Subcutaneous abdominal adipose tissue (tissue), 5 donors: ENCODE data around the gene CHD6.
"Not testable (repeated sequence)": the region's sequence is repeated elsewhere in the genome, so short reads cannot be mapped to it uniquely, and the experiment has no call there.

Experiments
- H3K27ac ChIP-seq: one replicate; pipeline ENCODE4 v1.7.0; 2013; ENCODE audit warnings: low read depth, mild to moderate bottlenecking, inconsistent platforms, low read length, moderate library complexity
- H3K27me3 ChIP-seq, 5 donors: one replicate each; pipeline ENCODE4 v1.7.0; 2013; ENCODE audit warnings: low read length in 5 of 5, inconsistent platforms in 1 of 5; ENCODE audit not compliant: control insufficient read depth in 5 of 5, insufficient read depth in 4 of 5
- H3K36me3 ChIP-seq, 5 donors: one replicate each; pipeline ENCODE4 v1.7.0; 2013; ENCODE audit warnings: low read length in 5 of 5; ENCODE audit not compliant: control insufficient read depth in 5 of 5, insufficient read depth in 5 of 5
- H3K4me1 ChIP-seq, 5 donors: one replicate each; pipeline ENCODE4 v1.7.0; 2013; ENCODE audit warnings: low read length in 5 of 5, mild to moderate bottlenecking in 3 of 5, moderate library complexity in 1 of 5; ENCODE audit not compliant: control insufficient read depth in 5 of 5, insufficient read depth in 5 of 5
- H3K4me3 ChIP-seq, 5 donors: one replicate each; pipeline ENCODE4 v1.7.0; 2013; ENCODE audit warnings: low read length in 5 of 5, low read depth in 1 of 5
- H3K9ac ChIP-seq, 5 donors: one replicate each; pipeline ENCODE4 v1.7.0; 2013; ENCODE audit warnings: low read length in 5 of 5, mild to moderate bottlenecking in 4 of 5, moderate library complexity in 3 of 5
- H3K9me3 ChIP-seq, 5 donors: one replicate each; pipeline ENCODE4 v1.7.0; 2013; ENCODE audit warnings: low read length in 5 of 5; ENCODE audit not compliant: control insufficient read depth in 5 of 5
- donor health status: healthy.
- donor health status: healthy.
- donor health status: healthy.
- donor health status: healthy.
- donor health status: healthy.

The CHD6 gene

DNA sequence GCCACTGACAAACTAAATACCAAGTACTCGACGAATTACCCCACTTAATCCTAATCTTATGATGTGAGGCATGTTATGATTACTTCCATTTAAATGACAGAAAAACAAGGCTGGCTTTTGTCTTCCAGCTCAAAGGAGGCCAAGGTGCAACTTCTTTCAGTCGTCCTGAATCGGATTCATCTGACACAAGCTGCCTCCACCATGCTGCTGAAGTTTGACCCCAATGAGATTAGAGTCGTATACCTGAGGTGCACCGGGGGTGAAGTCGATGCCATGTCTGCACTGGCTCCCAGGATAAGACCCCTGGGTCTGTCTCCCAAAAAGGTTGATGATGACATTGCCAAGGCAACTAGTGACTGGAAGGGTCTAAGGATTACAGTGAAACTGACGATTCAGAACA is 71.0 kb downstream of the CHD6 start:
- Histone ChIP-seq H3K4me3 (no peak overlapping the region), H3K9ac (no peak overlapping the region), H3K27ac (no peak overlapping the region), H3K4me1 (no peaks in the 10 kb centered on the region), H3K36me3 (no peaks in the 10 kb centered on the region), H3K27me3 (no peaks in the 10 kb centered on the region), H3K9me3 (no peaks in the 10 kb centered on the region)

DNA sequence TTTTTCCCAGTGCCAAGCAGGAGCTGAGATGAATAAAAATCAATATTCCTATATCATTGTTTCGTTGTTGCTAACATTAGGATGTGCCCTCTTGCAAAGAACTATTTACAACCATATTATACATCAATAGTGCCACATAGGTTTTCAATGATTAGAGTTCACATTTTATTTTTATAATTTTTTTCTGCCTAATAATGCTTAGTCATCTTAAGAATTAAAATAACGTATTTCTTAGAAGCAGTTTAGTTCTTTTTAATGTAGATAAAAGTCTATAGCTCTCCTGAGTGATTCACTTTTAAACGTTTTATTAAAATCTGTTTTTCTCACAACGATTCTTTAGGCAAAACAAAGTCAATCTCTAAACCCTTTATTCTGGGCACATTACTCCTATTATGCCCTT is 71.6 kb downstream of the CHD6 start:
- Histone ChIP-seq H3K27me3 (no peaks in the 10 kb centered on the region), H3K9ac (no peak overlapping the region), H3K27ac (no peak overlapping the region), H3K9me3 (no peaks in the 10 kb centered on the region), H3K36me3 (no peaks in the 10 kb centered on the region), H3K4me1 (no peaks in the 10 kb centered on the region), H3K4me3 (no peak overlapping the region)

DNA sequence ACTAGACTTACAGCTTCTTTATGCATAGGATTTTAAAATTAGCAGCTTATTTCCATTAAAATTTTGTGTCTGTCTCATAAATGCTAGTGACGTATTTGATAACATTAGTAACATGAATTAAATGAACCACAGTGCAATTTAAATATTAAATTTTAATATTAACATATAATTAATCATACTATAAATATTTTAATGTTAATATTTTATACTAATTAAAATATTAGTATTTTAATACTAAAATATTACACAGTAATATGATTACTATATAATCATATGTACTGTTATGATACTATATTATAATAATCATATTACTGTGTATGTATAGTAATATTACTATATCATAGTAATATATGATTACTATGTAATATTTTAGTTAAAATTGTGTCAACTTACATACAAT is 73.7 kb downstream of the CHD6 start:
- no peaks in the 10 kb centered on the region for H3K27me3 ChIP-seq
- H3K36me3 ChIP-seq, result peaks cover 0 to 7% (median 0%) of the 10 kb centered on the region in 5 donors
- no peak overlapping the region for H3K4me3 ChIP-seq
- no peaks in the 10 kb centered on the region for H3K9me3 ChIP-seq
- H3K9ac ChIP-seq, result no peak overlapping the region
- H3K4me1 ChIP-seq, result no peaks in the 10 kb centered on the region
- no peak overlapping the region for H3K27ac ChIP-seq

DNA sequence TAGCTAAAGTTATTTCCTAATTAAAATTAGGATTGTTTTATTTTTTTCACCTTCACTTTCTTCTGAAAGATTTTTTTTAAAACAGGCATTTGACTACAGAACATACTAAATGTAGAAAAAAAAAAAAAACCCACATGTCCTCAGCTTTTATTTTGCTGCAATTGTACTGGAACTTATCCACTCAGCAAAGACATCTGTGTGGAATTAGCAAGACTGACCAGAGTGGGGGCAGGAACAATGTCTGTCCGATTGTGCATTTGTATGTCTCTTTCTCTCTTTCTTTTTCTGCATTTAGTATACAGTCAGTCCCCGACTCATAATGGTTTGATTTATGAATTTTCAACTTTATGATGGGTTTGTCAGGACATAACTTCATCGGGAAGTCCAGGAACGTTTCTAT is 77.3 kb downstream of the CHD6 start:
- Histone ChIP-seq H3K27me3 (no peaks in the 10 kb centered on the region), H3K9ac (no peak overlapping the region), H3K4me3 (no peak overlapping the region), H3K9me3 (peaks cover 0 to 6% (median 4%) of the 10 kb centered on the region in 5 donors), H3K36me3 (peaks cover 2 to 12% (median 5%) of the 10 kb centered on the region in 5 donors), H3K4me1 (no peaks in the 10 kb centered on the region), H3K27ac (no peak overlapping the region)

DNA sequence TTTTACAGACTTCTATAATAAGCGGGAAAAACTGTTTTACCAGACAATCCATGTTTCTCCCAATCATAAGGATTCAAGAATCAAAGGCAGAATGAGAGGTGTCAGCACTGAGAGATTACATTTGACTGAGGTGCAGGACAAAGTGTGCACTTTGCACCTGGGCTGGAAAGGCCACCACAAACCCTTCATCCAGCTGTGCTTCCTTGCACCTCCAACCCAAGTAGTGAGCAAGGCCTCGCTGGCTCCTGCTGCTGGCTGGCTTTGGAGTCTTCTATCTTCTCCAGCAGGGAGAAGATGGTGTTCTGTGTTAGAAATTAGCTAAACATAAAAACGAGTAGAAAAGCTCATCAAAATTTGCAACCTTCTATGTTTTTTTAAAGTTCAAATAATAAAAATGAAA is 77.7 kb downstream of the CHD6 start:
- H3K9ac ChIP-seq, result no peak overlapping the region
- H3K36me3 ChIP-seq, result peaks cover 2 to 12% (median 5%) of the 10 kb centered on the region in 5 donors
- H3K27ac ChIP-seq, result no peak overlapping the region
- peaks cover 0 to 6% (median 4%) of the 10 kb centered on the region in 5 donors for H3K9me3 ChIP-seq
- no peak overlapping the region for H3K4me3 ChIP-seq
- no peaks in the 10 kb centered on the region for H3K27me3 ChIP-seq
- no peaks in the 10 kb centered on the region for H3K4me1 ChIP-seq

DNA sequence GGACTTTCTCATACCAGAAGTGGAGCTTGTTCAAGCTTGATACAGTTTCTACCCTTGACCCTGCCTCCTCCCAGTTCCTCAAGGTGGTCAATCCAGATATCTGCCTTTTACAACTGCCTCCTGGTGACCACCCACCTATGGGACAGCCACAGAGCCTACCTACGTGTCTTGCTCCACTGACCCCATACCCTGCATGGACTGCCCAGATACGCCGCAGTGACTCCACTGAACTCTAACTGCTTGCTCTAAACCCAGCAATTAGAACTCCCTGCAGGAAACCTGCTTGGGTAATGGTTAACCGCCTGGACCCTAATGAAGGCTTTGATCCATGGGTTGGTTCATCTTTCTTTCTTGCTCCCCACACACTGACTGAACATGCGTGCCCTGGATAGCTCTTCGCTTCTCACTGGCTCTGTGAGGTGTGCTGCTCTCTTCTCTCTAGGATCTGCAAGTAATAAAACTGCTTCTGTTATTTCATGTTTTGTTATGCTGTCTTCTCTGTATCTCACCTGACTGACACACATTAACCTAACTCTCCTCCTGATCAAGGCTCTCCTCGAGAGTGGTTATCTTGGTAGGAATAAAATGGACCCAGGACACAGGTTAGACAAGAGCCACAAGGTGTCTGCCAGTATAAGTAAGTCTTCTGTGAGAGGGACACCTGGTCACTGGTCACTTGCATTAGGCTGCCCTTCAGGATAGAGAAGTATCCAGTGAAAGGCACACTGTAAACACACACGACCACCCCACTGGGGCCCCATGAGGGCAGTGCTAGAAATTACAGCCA is 79.2 kb downstream of the CHD6 start:
- no peak overlapping the region for H3K4me3 ChIP-seq
- no peaks in the 10 kb centered on the region for H3K4me1 ChIP-seq
- H3K36me3 ChIP-seq, result peaks cover 2 to 12% (median 5%) of the 10 kb centered on the region in 5 donors
- no peaks in the 10 kb centered on the region for H3K27me3 ChIP-seq
- H3K9me3 ChIP-seq, result peaks cover 0 to 6% (median 4%) of the 10 kb centered on the region in 5 donors
- no peak overlapping the region for H3K27ac ChIP-seq
- no peak overlapping the region for H3K9ac ChIP-seq

DNA sequence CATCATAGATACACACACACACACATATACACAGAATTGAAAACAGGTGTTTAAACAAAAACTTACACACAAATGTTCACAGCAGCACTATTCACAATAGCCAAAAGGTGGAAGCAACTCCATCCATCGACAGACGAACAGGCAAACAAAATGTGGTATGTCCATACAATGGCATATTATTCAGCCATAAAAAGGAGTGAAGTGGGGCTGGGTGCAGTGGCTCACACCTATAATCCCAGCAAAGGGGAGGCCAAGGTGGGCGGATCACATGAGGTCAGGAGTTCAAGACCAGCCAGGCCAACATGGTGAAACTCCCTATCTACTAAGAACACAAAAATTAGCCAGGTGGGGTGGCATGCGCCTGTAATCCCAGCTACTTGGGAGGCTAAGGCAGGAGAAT is 80.3 kb downstream of the CHD6 start:
- peaks cover 0 to 6% (median 4%) of the 10 kb centered on the region in 5 donors for H3K9me3 ChIP-seq
- H3K36me3 ChIP-seq, result peaks cover 5 to 13% (median 9%) of the 10 kb centered on the region in 5 donors
- H3K4me3 ChIP-seq, result no peak overlapping the region
- H3K9ac ChIP-seq, result no peak overlapping the region
- no peak overlapping the region for H3K27ac ChIP-seq
- H3K27me3 ChIP-seq, result no peaks in the 10 kb centered on the region
- H3K4me1 ChIP-seq, result no peaks in the 10 kb centered on the region

DNA sequence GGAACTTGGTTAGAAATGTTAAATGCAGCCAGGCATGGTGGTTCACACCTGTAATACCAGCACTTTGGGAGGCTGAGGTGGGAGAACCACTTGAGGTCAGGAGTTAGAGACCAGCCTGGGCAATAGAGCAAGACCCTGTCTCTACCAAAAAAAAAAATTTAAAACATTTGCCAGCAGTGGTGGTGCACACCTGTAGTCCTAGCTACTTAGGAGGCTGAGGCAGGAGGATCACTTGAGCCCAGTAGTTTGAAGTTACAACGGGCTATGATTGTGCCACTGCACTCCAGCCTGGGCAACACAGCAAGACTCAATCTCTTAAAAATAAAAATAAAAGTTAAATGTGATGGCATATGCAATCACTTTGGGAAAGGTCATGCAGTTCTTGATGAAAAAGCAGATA is 82.6 kb downstream of the CHD6 start:
- not testable (repeated sequence) for H3K4me1 ChIP-seq, H3K27me3 ChIP-seq, H3K9ac ChIP-seq, H3K9me3 ChIP-seq, H3K4me3 ChIP-seq, H3K27ac ChIP-seq
- H3K36me3 ChIP-seq, result peaks cover 14 to 28% (median 20%) of the 10 kb centered on the region in 5 donors

DNA sequence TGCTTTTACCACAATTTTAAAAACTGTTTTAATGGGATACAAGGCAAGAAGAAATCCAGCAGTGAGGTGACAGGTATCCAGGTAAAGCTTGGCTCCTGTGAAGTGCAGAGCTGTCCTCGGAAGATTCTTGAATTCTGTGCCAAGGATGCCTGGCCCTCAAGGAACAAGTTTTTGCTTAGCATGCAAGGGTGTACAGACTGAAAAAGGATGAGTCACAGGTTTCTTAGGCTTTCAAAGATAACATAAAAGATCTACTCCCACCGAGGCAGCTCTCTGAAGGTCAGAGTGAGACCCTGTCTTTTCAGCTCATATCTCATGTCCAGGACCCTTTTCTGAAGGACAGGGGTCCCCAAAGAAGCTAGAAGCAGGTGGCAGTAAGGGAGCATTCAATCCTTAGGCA is 83.3 kb downstream of the CHD6 start:
- Histone ChIP-seq H3K27me3 (no peaks in the 10 kb centered on the region), H3K9ac (no peak overlapping the region), H3K4me1 (no peaks in the 10 kb centered on the region), H3K9me3 (peaks cover 0 to 6% (median 4%) of the 10 kb centered on the region in 5 donors), H3K4me3 (no peak overlapping the region), H3K27ac (no peak overlapping the region), H3K36me3 (peaks cover 13 to 28% (median 18%) of the 10 kb centered on the region in 5 donors)

DNA sequence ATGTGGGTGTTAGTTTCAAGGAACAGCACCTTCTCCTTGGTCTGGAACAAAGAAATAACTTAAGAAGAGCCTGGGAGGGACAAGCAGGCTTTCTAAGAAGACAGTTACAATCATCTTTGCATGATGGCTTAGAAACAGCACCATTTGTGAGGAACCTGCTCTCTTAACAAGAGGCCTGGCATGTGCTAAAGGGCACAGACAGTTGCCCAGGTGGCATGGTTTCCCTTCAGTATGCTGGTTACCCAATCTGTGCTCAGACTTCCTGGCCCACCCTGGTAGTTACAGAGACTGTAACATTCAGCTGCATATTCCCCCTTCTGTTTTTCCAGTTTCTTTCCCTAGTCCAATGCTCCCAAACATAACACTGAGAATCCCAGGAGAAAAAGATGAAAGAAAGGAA is 84.0 kb downstream of the CHD6 start:
- peaks cover 11 to 28% (median 17%) of the 10 kb centered on the region in 5 donors for H3K36me3 ChIP-seq
- peaks cover 0 to 6% (median 4%) of the 10 kb centered on the region in 5 donors for H3K9me3 ChIP-seq

More for the DNA sequence above, 84.0 kb downstream of the CHD6 start:
- no peaks in the 10 kb centered on the region for H3K27me3 ChIP-seq
- no peak overlapping the region for H3K9ac ChIP-seq
- H3K4me1 ChIP-seq, result no peaks in the 10 kb centered on the region
- H3K4me3 ChIP-seq, result no peak overlapping the region
- no peak overlapping the region for H3K27ac ChIP-seq
